HG03103 (cell line): ENCODE data around the gene AGBL5.
"Not testable (repeated sequence)": the region's sequence is repeated elsewhere in the genome, so short reads cannot be mapped to it uniquely, and the experiment has no call there.

Experiments
- ATAC-seq: cut with Tn5 transposase; IDR thresholded peaks from one replicate; pipeline ENCODE4 v1.9.1; 2021; ENCODE audit warnings: low read depth; ENCODE audit not compliant: unreplicated experiment

The AGBL5 gene

DNA sequence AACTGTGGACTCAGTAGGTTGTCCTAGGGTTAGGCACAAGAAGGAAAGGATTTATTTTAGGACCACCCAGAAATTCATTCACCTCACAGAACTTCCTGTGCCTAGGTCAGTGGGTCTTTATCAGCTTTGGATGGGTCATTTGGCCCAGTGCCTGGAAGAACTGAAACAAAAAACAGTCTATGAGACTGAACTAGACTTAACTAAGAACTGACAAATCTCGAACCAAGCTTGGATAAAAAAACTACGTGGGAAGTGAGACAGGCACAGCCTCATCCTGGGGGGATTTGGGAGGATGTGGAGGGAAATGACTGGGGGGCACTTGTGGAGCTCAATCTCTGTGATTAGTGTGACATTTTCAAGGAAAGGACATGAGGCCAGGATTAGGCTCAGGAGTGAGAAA lies 22.3 kb downstream of the AGBL5 start:
- no peak for ATAC-seq

DNA sequence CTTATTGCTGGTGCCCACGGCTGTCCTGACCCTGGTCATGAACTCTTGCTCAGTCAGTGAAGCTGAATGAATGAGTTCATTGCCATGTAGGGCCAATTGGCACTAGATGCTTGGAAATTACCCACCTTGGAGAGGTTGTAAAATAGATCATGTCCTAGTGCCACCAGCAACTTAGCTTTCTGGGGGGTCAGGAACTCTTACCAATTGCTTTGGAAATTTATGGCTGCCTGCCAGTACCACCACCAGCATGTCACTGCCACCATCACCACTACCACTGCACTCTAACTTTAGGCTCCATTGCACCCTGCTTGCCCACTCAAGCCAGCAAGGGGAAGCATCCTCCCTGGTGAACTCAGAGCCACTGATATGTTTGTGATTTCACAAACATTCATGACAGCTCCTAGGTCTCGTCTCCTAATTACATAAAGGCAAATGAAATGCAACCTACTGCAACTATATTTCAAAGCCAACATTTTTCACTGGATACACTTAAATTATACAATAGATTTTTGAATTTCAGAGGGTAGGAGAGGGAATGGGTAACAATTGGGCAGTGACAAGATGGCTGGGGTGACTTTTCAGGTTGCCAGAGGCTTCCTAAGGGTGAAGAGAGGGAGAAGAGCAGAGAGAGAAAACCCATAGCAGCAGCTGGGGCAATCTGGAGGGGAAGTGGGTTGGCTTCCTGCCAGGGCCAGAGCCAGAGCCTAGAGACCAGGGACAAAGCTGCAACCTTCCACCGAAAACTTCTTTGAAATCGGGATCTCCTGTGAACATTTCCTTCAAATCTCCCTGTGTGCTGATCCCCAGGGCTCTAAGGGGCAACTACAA lies 23.5 kb downstream of the AGBL5 start:
- no peak for ATAC-seq

DNA sequence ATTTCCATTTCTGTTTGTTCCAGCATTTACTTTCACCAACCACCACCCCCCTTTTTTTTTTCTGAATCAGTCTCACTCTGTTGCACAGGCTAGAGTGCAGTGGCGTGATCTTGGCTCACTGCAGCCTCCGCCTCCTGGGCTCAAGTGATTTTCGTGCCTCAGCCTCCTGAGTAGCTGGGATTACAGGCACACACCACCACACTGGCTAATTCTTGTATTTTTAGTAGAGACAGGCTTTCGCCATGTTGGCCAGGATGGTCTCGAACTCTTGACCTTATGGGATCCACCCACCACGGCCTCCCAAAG lies 24.1 kb downstream of the AGBL5 start:
- ATAC-seq = not testable (repeated sequence)

- ATAC-seq = no peak
Observed at GRCh38 chr2:27076323-27076722, 24.9 kb downstream of the AGBL5 start.

DNA sequence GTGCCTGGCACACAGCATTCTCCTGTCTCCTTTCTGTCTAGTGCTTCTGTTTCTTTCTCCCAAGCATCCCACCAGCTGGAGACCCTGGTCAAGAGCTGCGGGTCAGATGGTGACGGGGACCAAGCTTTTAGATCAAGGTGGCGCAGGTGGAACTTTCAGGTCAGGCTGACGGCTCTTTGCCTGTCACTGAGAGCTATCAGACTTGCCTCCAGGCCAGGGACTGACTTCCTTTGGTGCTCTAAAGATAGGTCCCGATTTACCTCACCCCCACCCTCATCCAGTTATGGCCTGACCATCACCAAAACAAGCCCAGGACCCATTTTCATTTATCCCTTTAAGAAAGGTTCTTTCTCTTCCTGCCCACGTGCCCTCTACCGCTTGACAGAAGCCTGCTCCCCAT lies 25.8 kb downstream of the AGBL5 start:
- no peak for ATAC-seq

DNA sequence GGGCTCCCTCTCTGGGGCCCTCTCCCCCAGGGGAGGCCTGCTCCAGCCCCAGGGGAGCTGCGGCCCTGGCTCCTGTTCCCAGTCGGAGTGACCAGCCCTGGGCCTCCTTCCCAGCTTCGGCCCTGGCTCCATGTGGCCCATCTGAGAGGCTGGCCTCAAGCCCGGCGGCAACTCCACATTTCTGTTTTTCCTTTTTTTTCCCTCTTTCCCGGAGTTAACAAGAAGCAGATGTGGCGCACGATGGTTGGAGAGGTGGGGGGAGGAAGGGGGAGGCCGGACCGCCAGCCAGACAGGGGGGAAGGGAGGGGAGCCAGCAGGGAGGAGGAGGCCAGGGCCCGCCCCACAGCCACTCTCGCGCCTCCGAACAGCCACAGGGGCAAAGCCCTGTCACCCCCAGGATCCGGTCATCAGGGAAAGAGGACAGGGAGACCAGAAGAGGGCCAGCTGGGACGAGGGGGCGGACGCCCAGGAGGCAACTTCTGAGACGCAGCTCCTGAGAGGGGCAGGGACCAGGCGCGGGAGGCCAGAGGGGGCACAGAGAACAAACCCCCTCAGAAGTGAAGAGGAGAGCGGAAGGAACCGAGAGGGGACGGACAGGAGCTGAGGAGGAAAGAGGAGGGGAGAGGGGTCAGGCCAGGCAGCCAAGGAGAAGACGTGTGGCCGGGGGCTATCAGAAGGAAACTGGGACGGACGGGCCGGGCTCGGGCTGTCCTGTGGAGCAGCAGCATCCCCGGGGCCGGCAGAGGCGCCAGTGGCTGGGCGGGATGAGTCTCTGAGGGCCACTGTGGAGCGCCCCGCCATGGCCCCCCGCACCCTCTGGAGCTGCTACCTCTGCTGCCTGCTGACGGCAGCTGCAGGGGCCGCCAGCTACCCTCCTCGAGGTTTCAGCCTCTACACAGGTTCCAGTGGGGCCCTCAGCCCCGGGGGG lies 27.1 kb downstream of the AGBL5 start, which contains the start of gene EMILIN1:
EMILIN1 (plus strand) TSS at position 349 of the 928 bp plus-strand sequence; CDS start at position 800, 451 bp downstream.
- no peak for ATAC-seq

DNA sequence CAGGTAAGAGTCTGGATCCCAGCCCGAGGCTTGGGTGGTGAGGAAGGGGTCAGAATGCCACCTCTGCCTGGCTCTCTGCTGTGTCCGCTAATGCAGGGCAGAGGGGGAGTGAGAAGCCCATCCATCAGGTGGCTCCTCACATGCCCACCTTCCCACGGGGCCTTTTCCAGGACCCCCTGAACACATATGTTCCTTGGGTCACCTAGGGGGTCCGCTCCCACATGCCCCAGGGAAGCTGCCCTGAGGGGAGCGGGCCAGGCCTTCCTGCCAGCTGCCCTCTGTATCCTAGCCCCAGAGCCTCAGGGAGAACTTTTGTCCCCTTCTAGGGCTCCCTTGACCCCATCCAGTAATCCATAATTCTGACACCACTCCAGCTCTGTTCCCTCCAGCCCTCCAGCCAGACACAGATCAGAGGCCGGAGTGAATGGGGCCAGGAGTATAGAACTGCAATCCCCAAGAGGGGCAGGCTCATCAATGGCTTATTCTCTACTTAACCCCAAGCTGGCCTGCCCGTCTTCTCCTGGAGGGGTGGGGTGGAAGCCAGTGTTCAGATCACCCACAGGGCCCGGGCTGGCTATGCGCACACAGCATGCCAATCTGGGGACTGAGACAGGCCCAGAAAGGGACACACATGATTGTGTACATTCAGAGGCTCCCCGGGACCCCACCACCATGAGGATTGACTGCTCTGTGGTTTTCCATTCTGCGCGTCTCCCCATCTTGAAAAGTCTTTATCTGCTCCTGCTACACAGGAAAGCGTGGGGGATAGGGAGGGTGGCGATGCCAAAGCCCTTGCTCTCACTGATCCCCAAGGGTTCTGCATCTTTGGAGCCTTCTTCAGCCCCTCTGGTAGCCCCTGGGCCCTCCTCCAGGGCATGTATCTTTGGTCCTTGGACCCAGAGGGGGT lies 28.0 kb downstream of the AGBL5 start:
- ATAC-seq = no peak

- ATAC-seq = no peak
Observed at GRCh38 chr2:27080140-27080469, 28.6 kb downstream of the AGBL5 start.

- no peak for ATAC-seq
Observed at GRCh38 chr2:27080603-27080936, 29.1 kb downstream of the AGBL5 start.

- no peak for ATAC-seq
Observed at GRCh38 chr2:27081984-27082772, 30.7 kb downstream of the AGBL5 start.

DNA sequence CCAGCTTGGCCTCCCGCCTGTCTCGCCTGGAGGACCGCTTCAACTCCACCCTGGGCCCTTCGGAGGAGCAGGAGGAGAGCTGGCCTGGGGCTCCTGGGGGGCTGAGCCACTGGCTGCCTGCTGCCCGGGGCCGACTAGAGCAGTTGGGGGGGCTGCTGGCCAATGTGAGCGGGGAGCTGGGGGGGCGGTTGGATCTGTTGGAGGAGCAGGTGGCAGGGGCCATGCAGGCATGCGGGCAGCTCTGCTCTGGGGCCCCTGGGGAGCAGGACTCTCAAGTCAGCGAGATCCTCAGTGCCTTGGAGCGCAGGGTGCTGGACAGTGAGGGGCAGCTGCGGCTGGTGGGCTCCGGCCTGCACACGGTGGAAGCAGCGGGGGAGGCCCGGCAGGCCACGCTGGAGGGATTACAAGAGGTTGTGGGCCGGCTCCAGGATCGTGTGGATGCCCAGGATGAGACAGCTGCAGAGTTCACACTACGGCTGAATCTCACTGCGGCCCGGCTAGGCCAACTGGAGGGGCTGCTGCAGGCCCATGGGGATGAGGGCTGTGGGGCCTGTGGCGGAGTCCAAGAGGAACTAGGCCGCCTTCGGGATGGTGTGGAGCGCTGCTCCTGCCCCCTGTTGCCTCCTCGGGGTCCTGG lies 31.4 kb downstream of the AGBL5 start:
- no peak for ATAC-seq

DNA sequence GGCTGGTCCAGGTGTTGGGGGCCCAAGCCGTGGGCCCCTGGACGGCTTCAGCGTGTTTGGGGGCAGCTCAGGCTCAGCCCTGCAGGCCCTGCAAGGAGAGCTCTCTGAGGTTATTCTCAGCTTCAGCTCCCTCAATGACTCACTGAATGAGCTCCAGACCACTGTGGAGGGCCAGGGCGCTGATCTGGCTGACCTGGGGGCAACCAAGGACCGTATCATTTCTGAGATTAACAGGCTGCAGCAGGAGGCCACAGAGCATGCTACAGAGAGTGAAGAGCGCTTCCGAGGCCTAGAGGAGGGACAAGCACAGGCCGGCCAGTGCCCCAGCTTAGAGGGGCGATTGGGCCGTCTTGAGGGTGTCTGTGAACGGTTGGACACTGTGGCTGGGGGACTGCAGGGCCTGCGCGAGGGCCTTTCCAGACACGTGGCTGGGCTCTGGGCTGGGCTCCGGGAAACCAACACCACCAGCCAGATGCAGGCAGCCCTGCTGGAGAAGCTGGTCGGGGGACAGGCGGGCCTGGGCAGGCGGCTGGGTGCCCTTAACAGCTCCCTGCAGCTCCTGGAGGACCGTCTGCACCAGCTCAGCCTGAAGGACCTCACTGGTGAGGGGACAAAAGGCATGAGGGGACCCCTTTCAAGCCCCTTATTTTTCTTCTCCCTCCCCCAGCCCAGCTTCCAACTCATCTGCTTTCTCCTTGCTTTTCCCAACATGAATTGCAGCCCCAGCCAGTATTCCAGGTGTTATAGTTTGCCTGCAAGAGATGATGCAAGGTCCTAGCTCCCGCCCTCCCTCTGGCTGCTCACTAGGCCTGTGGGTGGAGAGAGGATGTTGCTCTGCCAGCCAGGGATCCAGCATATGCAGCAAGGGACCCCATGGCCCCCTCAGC lies 32.2 kb downstream of the AGBL5 start:
- no peak for ATAC-seq

DNA sequence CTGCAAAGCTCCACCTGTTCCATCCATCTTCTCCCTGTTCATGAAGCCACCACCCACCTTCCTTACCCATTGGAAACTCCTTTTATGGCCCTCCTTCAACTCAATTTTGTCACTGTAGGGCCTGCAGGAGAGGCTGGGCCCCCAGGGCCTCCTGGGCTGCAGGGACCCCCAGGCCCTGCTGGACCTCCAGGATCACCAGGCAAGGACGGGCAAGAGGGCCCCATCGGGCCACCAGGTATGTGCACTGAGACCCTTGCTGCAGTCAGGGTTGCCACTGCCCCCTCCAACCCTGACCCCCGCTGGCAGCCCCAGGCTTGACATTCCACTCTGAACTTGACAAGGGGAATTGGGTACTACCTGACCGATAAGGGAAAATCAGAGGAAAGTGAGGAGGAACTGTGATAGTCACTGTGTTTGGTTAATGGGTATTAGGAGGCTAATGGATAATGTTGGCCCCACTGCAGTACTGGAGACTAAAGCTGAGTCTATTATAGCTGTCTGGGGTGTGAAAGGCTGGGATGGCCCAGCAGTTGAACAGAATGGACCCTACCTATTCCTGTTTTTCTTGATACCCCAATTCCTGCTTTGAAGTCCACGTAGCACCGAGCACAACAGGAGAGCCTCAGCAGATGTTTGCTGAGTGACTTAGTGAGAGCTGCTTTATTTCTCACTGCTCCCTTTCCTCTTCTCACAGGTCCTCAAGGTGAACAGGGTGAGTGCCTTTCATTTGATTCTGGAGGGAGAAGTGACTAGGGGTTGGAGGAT lies 33.0 kb downstream of the AGBL5 start:
- no peak for ATAC-seq

DNA sequence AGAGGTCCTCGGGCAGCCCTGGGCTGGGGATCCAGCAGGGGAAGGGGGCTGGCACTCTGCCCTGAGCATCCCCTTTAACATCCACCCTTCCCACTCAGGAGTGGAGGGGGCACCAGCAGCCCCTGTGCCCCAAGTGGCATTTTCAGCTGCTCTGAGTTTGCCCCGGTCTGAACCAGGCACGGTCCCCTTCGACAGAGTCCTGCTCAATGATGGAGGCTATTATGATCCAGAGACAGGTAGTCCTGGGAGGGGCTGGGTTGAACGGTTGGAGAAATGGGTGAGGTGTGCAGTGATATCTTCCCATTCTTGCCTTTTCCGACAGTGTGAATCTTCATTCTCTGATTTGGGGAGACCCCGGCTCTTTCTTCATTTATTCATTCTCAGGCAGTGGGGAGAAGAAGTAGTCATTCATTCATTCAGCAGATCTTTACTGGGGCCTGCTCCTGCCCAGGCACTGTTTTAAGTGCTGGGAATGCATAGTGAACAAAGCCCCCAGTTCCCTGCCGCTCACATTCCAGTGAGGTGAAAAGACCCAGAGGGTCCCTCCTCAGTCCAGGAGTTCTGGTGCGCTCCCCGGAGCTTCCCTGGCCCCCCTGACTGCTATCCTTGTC lies 33.7 kb downstream of the AGBL5 start:
- no peak for ATAC-seq

- ATAC-seq = peak; percentile 4
Observed at GRCh38 chr2:27085673-27086089, 34.2 kb downstream of the AGBL5 start.

DNA sequence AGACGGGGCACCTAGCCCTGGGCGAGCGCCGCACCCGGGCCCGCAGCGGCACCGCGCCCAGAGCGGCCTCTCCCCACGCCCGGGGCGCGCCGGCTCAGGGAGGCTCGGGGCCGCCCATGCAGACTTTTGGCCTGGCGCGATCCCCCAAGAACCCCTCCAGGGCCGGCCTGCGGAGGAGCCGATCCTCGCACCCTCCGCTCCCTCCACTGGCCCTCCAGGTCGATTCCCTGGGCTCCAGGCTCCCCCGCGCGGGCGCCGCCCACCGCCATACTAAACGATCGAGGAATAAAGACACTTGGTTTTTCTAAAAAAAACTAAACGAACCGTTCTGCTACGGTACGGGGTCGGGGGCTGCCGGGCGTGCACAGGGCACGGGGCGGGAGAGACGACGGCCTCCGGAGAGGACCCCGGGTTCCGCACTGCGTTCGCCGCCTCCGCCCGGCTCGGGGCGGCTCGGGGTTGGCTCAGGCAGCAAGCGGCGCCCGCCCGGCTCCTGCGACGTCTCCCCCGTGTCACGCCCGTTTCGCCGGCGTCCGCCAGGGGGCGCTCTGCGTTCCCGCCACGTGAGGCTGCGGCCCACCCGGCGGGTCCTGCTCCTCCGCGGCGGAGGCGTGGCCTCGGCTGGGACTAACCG lies 34.7 kb downstream of the AGBL5 start:
- ATAC-seq = peak; percentile 72
